Mucosa of rectum (tissue), 2 donors: ENCODE results near the gene ZDHHC8.

Experiments
- H3K27ac ChIP-seq, 2 donors: one replicate each; pipeline ENCODE4 v1.7.0; 2013; ENCODE audit warnings: inconsistent platforms in 2 of 2, low read depth in 2 of 2, low read length in 2 of 2
- H3K27me3 ChIP-seq, 2 donors: one replicate each; pipeline ENCODE4 v1.7.0; 2013; ENCODE audit warnings: low read length in 2 of 2; ENCODE audit not compliant: control insufficient read depth in 2 of 2, insufficient read depth in 2 of 2
- H3K36me3 ChIP-seq, 2 donors: one replicate each; pipeline ENCODE4 v1.7.0; 2013; ENCODE audit warnings: low read length in 2 of 2; ENCODE audit not compliant: control insufficient read depth in 2 of 2, insufficient read depth in 2 of 2
- H3K4me1 ChIP-seq, 2 donors: one replicate each; pipeline ENCODE4 v1.7.0; 2013; ENCODE audit warnings: low read length in 2 of 2, mild to moderate bottlenecking in 1 of 2; ENCODE audit not compliant: control insufficient read depth in 2 of 2, insufficient read depth in 2 of 2
- H3K4me3 ChIP-seq, 2 donors: one replicate each; pipeline ENCODE4 v1.7.0; 2013; ENCODE audit warnings: low read length in 2 of 2
- H3K9ac ChIP-seq, 2 donors: one replicate each; pipeline ENCODE4 v1.7.0; 2013; ENCODE audit warnings: low read length in 2 of 2, low read depth in 1 of 2, mild to moderate bottlenecking in 1 of 2
- H3K9me3 ChIP-seq, 2 donors: one replicate each; pipeline ENCODE4 v1.7.0; 2013; ENCODE audit warnings: low read length in 2 of 2; ENCODE audit not compliant: control insufficient read depth in 2 of 2
- donor health status: healthy.
- donor health status: Normal muscosa, but diverticular disease.

Gene ZDHHC8

DNA sequence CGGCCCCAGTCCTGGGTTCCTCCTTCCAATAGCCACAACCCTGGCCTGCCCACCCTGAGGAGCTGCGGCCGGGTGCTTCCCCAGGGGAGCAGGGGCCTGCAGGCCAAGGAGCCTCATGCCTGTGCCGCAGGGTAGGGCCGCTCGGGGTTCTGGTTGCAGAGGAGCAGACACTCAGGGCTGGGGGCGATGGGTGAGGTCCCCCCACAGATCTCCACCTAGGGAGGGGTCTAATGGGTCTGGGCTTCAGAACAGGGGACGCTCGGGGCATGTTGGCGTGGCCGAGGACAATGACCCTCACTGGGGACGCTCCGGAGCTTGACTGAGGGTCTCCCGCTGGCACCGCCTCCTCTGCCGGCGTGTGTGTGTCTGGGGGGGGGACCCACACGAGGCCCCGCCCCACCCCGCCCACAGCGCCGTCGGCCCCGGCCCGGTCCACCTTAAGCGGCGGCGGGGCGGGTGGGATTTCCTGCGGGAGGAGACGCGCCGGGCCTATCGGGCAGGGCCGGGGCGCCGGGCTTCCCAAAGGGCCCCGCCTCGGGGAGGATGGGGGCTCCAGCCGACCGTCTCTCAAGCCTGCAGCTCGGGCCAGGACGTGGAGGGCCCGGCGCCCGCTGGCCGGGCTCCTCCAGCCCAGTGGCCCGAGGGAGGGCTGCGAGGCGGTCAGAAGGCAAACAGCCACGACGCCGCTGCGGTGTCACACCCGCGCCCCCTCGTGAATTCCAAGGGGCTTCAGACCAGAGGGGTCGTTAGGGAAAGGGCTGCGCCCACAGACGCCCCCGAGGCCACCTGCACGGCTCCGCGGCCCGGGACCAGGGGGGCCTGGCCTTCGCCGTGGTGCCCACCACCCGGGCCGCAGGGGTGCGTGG, 640 bp upstream of the ZDHHC8 start:
- H3K27me3 ChIP-seq = no peaks in the 10 kb centered on the region
- peak overlapping the region; percentile 76 to 83 for H3K27ac ChIP-seq
- H3K9ac ChIP-seq = peak overlapping the region; percentile 72 to 85
- H3K4me3 ChIP-seq = peak overlapping the region; percentile 63 to 79
- no peaks in the 10 kb centered on the region for H3K9me3 ChIP-seq
- H3K4me1 ChIP-seq = peaks cover 9 to 15% of the 10 kb centered on the region in 2 donors
- peaks cover 9 to 11% of the 10 kb centered on the region in 2 donors for H3K36me3 ChIP-seq

GRCh38 chr22:20131859-20132685, 468 bp downstream of the ZDHHC8 start:
- Histone ChIP-seq H3K9me3 (no peaks in the 10 kb centered on the region), H3K9ac (peak overlapping the region; percentile 44 to 71), H3K4me1 (peaks cover 15% of the 10 kb centered on the region in 2 donors), H3K27me3 (no peaks in the 10 kb centered on the region), H3K36me3 (peaks cover 3% of the 10 kb centered on the region in 2 donors), H3K27ac (no peak overlapping the region), H3K4me3 (peak overlapping the region; percentile 72 to 75)

DNA sequence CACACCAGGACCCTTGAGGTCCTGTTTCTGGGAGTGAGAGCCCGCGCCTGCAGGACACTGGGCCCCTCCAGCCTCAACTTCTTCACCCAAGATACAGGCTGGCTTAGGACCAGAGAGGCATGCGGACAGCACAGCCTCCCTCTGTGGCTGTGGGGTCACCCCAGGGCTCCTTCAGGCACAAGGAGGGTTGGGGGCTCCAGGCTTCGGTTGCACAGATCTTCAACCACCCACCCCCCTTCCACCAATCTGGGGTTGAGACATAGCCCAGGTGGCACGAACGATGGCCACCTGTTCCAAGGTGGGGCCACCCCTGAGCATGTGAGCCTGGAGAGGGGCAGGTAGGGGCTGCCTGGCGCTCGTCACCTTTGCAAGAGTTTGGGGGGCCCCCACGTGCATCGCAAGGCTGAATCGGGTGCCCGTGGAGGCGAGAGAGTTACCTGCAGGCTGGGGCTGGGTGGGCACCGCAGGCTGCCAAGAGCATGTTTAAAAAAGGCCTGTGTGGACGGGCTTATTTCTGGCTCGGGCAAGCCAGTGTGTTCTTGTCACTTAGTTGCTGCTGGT, 1.2 kb downstream of the ZDHHC8 start:
- Histone ChIP-seq H3K27ac (no peak overlapping the region), H3K4me1 (peaks cover 17 to 18% of the 10 kb centered on the region in 2 donors), H3K36me3 (no peaks in the 10 kb centered on the region), H3K9me3 (no peaks in the 10 kb centered on the region), H3K27me3 (no peaks in the 10 kb centered on the region), H3K9ac (peak overlapping the region; percentile 44 to 71), H3K4me3 (peak overlapping the region; percentile 72 to 75)

DNA sequence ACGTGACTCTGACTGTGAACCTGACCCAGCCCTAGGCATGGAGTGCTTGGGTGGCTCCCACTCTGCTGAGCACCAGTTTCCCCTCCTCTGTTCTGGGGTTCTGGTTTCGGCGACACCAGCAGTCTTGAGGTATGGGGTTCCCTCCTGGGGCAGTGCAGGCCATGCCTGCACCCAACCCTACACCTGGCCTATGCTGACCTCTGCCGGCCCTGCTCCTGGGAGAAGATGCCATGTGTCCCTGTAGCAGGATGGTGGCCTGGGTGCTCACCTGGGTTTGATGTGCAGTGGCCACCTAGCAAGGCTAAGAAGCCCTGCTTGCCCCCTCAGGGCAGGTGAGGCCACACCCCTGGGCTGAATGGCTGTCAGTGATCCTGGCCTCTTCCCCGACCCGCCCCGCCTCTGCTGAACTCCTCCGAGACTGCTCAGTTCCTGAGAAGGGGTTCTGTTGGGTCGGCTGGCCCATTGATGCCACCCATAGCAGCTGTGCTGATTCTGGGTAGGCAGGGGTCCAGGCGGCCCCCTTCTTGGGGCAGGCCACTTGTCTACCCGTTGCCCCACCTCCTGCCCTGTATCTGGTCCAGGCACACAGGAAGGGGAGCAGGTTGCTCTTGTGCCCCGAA, 2.4 kb downstream of the ZDHHC8 start:
- no peak overlapping the region for H3K9ac ChIP-seq
- no peaks in the 10 kb centered on the region for H3K36me3 ChIP-seq
- no peak overlapping the region for H3K27ac ChIP-seq
- H3K4me3 ChIP-seq = no peak overlapping the region
- peaks cover 17 to 19% of the 10 kb centered on the region in 2 donors for H3K4me1 ChIP-seq
- no peaks in the 10 kb centered on the region for H3K27me3 ChIP-seq
- no peaks in the 10 kb centered on the region for H3K9me3 ChIP-seq

- Histone ChIP-seq H3K36me3 (peaks cover 0 to 7% of the 10 kb centered on the region in 2 donors), H3K4me3 (no peak overlapping the region), H3K9me3 (no peaks in the 10 kb centered on the region), H3K27me3 (no peaks in the 10 kb centered on the region), H3K9ac (no peak overlapping the region), H3K27ac (no peak overlapping the region), H3K4me1 (peaks cover 16 to 19% of the 10 kb centered on the region in 2 donors)
Measured at GRCh38 chr22:20135265-20135664, 3.7 kb downstream of the ZDHHC8 start.

DNA sequence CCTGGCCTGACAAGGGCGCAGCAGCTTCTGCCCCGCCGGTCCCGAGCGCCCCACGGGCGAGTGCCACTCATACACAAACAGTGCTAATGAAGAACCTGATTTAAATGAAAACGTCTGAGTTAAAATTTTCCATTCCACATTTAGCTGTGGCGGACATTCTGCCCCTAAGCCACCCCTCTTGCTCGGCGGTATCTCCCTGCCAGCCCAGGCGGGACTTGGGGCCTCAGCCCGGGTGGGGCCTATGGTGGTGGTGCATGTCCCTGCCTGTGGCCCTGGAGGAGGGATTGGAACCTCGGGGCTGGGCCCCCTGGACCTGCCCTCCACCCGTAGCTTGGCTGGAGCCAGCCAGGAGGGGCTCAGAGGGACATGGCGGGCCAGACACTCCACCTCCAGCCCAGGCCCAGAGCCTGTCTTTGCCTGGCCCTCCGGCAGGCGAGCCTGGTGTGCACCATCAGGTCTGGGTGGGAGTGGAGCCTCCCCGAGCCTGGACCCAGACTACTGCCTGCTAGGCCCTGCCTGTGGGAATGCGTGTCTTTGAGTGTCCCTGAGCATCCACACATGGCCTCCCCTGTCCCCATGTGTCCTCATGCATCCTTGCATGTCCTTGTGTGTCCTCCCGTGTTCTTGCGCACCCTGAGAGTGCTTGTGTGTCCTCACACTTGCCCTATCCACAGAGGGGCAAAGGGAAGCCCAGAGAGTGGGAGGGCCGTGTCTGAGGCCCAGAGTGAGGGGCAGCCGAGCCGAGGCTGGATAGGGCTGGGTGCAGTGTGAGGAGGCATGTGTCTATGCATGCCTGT, 4.4 kb downstream of the ZDHHC8 start:
- H3K36me3 ChIP-seq = peaks cover 0 to 7% of the 10 kb centered on the region in 2 donors
- no peaks in the 10 kb centered on the region for H3K27me3 ChIP-seq
- H3K9ac ChIP-seq = no peak overlapping the region
- no peaks in the 10 kb centered on the region for H3K9me3 ChIP-seq
- peaks cover 12 to 19% of the 10 kb centered on the region in 2 donors for H3K4me1 ChIP-seq
- no peak overlapping the region for H3K4me3 ChIP-seq
- H3K27ac ChIP-seq = no peak overlapping the region

DNA sequence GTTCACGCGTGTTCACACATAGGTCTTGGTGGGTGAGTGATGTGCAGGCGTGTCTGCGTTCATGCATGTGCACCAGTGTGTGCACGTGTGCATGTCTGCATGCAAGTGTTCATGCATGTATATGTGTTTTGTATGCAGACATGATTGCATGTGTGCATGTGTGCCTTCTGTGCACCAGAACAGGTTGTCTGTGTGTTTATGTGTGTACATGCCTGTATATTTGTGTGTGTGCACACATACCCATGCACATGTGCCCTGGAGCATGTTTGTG, 4.9 kb downstream of the ZDHHC8 start:
- H3K27ac ChIP-seq = no peak overlapping the region
- no peak overlapping the region for H3K4me3 ChIP-seq
- peaks cover 0 to 7% of the 10 kb centered on the region in 2 donors for H3K36me3 ChIP-seq
- H3K4me1 ChIP-seq = peaks cover 12 to 19% of the 10 kb centered on the region in 2 donors
- no peaks in the 10 kb centered on the region for H3K27me3 ChIP-seq
- H3K9me3 ChIP-seq = no peaks in the 10 kb centered on the region
- no peak overlapping the region for H3K9ac ChIP-seq

- Histone ChIP-seq H3K4me3 (no peak overlapping the region), H3K27ac (no peak overlapping the region), H3K9me3 (no peaks in the 10 kb centered on the region), H3K9ac (no peak overlapping the region), H3K27me3 (no peaks in the 10 kb centered on the region), H3K4me1 (peaks cover 12 to 17% of the 10 kb centered on the region in 2 donors), H3K36me3 (peaks cover 0 to 7% of the 10 kb centered on the region in 2 donors)
Measured at GRCh38 chr22:20137113-20137512, 5.5 kb downstream of the ZDHHC8 start.

DNA sequence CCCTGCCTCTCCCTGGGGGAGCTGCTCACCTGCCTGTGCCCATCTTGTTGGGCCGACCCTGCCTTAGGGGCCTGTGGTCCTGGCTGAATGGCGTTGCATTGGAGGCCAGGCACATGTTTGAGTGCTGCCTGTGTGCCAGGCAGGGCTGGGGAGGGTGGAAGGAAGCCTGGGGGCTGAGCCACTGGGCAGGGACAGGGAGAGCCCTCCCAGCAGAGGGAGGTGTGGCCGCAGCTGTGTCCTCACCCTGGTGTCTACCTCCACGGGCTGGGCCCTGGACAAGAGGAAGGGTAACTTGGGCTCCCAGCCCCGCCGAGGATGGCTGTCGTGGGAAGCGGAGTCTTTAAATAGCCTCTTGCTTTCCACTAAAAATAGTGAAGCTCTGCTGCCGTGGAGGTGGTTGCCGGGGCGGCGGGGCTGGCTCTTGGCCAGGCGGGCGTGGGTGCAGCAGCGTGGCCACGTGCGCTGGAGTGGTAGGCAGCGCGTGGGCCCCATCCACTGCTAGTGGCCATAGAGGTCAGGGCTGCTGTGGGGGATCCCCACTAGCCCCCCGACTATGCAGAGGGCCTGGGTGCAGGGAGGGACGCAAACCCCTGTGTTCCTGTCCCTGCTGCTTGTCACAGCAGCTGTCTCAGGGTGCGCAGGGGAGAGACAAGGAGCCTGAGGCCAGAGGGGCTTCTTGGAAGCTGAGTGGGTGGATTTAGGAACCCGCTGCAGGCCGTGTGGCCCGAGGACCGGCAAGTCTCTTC, 6.2 kb downstream of the ZDHHC8 start:
- Histone ChIP-seq H3K27me3 (no peaks in the 10 kb centered on the region), H3K9ac (no peak overlapping the region), H3K27ac (no peak overlapping the region), H3K36me3 (peaks cover 0 to 7% of the 10 kb centered on the region in 2 donors), H3K4me1 (peaks cover 5 to 10% of the 10 kb centered on the region in 2 donors), H3K4me3 (no peak overlapping the region), H3K9me3 (no peaks in the 10 kb centered on the region)
